GM18502 (cell line): ENCODE data around the gene KLK2.

Source experiments
- ATAC-seq: cut with Tn5 transposase; IDR thresholded peaks from one replicate; pipeline ENCODE4 v1.9.1; 2021; ENCODE audit warnings: mild to moderate bottlenecking; ENCODE audit not compliant: unreplicated experiment, poor library complexity

The KLK2 gene

GRCh38 chr19:50912727-50913716 is 39.8 kb downstream of the KLK2 start:
- ATAC-seq = no peak

GRCh38 chr19:50916069-50916468 is 42.8 kb downstream of the KLK2 start:
- ATAC-seq = no peak

GRCh38 chr19:50921426-50922316 is 48.4 kb downstream of the KLK2 start:
- no peak for ATAC-seq

- ATAC-seq = no peak
These were observed 49.1 kb downstream of the KLK2 start for GRCh38 chr19:50922317-50922853.

- ATAC-seq = no peak
These were observed 51.3 kb downstream of the KLK2 start for GRCh38 chr19:50924586-50924985.

GRCh38 chr19:50925734-50926133 is 52.5 kb downstream of the KLK2 start:
- ATAC-seq = no peak

GRCh38 chr19:50926144-50926543 is 52.9 kb downstream of the KLK2 start:
- ATAC-seq = no peak

GRCh38 chr19:50928831-50929230 is 55.6 kb downstream of the KLK2 start:
- no peak for ATAC-seq
